ENCODE measurements around the gene NPY.

DNA sequence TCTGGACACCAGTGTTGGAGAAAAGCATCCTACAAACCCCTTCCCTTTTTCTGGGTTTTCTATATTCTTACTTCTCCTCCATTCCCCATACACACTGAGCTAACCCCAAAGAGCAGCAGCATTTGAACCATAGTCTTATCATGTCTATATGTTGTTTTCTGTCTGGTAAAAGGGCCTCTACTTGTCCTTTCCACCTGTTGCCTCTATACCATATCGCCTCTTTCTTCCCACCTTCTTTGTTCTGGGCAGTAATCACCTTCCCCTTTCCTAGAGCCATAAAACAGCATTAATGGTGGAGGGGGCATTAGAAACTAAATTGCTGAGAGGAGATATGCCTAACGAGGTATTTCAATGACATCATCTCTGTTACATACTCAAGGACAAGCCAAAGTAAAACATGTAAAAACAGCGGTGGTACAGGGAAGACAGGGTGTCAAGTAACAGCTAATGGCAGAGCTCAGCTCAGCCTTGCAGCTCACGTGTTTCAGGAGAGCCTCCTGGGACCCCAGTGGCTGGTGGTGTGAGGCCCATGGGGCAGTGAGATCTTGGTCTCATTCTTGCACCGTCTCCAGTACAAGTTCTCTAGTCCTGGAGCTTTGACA, 20.6 kb downstream of the NPY start:
- TF ChIP-seq, protein P1, sequence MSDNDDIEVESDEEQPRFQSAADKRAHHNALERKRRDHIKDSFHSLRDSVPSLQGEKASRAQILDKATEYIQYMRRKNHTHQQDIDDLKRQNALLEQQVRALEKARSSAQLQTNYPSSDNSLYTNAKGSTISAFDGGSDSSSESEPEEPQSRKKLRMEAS (IDR thresholded peaks at IDR 0.05; ENCODE audit: low read depth, low read length), result no peak
- TF ChIP-seq, protein P2, sequence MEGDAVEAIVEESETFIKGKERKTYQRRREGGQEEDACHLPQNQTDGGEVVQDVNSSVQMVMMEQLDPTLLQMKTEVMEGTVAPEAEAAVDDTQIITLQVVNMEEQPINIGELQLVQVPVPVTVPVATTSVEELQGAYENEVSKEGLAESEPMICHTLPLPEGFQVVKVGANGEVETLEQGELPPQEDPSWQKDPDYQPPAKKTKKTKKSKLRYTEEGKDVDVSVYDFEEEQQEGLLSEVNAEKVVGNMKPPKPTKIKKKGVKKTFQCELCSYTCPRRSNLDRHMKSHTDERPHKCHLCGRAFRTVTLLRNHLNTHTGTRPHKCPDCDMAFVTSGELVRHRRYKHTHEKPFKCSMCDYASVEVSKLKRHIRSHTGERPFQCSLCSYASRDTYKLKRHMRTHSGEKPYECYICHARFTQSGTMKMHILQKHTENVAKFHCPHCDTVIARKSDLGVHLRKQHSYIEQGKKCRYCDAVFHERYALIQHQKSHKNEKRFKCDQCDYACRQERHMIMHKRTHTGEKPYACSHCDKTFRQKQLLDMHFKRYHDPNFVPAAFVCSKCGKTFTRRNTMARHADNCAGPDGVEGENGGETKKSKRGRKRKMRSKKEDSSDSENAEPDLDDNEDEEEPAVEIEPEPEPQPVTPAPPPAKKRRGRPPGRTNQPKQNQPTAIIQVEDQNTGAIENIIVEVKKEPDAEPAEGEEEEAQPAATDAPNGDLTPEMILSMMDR (IDR thresholded peaks at IDR 0.05; ENCODE audit: low read depth, low read length), result no peak
- no peak for TF ChIP-seq POLR2A (IDR thresholded peaks at IDR 0.05; ENCODE audit: extremely low read depth, insufficient read length)
- TF ChIP-seq MYC (IDR thresholded peaks at IDR 0.05; ENCODE audit: low read depth, low read length), result no peak
